Tibial nerve (tissue), 4 donors: Measurements from ENCODE around the gene TRIM69.

ENCODE experiments used
- EP300 ChIP-seq, 2 donors: sonication (generic); formaldehyde crosslinking; IDR thresholded peaks; one replicate each; pipeline ENCODE4 v1.6.1; 2017; ENCODE audit warnings: antibody characterized with exemption in 2 of 2, mild to moderate bottlenecking in 1 of 2
- TF ChIP-seq, protein P1 (sequence below), 5 experiments: fragments of 200-600 bp in 3 of 5; fragments of 450-650 bp in 2 of 5; sonication (generic) in 3 of 5; IDR thresholded peaks; one replicate each; pipeline ENCODE4 v1.5.1; 2016 to 2019; ENCODE audit warnings: antibody characterized with exemption in 5 of 5, mild to moderate bottlenecking in 3 of 5, moderate library complexity in 2 of 5

DNA sequence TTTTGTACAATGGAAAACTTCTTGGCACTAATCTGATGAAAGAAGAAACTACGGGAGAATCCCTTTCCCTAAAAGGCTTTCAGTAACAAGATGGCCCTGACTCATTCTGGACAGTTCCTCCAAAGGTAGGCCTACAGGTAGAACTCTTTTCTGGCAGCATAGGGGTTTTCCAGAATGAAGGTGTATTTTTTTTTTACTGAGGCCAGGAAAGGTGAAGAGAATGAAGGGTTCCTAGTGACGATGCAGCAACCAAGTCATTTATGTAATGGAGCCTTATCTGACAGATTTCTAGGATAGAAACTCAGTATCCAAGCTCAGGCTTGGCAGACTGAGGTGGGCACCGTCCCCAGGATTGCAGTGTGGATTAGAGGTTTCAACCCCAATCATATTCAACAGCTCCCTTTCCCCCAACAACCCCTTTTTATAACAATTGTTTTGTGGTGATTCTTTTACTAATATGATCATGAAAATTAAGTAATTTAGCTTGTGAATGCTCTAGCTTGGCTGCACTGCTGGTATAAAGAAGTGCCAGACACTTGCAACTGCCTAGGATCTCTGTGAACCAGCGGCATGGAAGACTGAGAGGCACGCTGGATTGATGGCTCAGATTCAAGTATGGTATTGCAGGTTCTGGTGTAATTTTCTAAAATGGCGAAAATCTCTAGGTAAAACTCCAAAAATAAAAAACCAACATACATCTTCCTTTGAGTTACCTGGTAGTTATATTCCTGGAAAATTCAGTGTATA, 8.7 kb upstream of the TRIM69 start:
- TF ChIP-seq EP300 (IDR thresholded peaks at IDR 0.05), result no peak
- TF ChIP-seq, protein P1, sequence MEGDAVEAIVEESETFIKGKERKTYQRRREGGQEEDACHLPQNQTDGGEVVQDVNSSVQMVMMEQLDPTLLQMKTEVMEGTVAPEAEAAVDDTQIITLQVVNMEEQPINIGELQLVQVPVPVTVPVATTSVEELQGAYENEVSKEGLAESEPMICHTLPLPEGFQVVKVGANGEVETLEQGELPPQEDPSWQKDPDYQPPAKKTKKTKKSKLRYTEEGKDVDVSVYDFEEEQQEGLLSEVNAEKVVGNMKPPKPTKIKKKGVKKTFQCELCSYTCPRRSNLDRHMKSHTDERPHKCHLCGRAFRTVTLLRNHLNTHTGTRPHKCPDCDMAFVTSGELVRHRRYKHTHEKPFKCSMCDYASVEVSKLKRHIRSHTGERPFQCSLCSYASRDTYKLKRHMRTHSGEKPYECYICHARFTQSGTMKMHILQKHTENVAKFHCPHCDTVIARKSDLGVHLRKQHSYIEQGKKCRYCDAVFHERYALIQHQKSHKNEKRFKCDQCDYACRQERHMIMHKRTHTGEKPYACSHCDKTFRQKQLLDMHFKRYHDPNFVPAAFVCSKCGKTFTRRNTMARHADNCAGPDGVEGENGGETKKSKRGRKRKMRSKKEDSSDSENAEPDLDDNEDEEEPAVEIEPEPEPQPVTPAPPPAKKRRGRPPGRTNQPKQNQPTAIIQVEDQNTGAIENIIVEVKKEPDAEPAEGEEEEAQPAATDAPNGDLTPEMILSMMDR (IDR thresholded peaks at IDR 0.05), result no peak
